ENCODE results near the gene CEMIP. TPM values are rescaled to one million over a fixed set of nuclear protein-coding genes. Genes with fewer than 3 reads are reported as not detected.

CEMIP gene
- total and polyA plus RNA-seq, 2 of the 8 experiments (the other 6 are each of a cell fraction or from before 2014, with no cell fraction given) = 0.11 to 0.60 TPM

GRCh38 chr15:80996247-80996646 lies 217.1 kb downstream of the CEMIP start (continued):
- TF ChIP-seq CHD7 (IDR thresholded peaks at IDR 0.05; ENCODE audit: insufficient replicate concordance, low read length) = no peak
- no peak for TF ChIP-seq EGR1 (IDR thresholded peaks at IDR 0.05; ENCODE audit: borderline replicate concordance, low read depth, low read length)
- no peak for TF ChIP-seq RFX5 (IDR thresholded peaks at IDR 0.05; ENCODE audit: borderline replicate concordance, low read depth, low read length)
- TF ChIP-seq E2F6 (IDR thresholded peaks at IDR 0.05) = no peak
- TF ChIP-seq CHD2 (IDR thresholded peaks at IDR 0.05; ENCODE audit: low read length) = 0 out of 2 replicates have a peak, but pooled peaks have one; percentile 17
- TF ChIP-seq TAF7 (optimal IDR thresholded peaks at IDR 0.05; ENCODE audit: borderline replicate concordance, low read depth, low read length) = no peak
- TF ChIP-seq ATF3 (IDR thresholded peaks at IDR 0.05; ENCODE audit: insufficient read depth, low read depth, low read length) = no peak
- TF ChIP-seq SUZ12 (IDR thresholded peaks at IDR 0.05; ENCODE audit: low read length) = no peak
